ENCODE results near the gene HUNK.
A peak's percentile ranks its signal among the peaks of the same experiment; 100 is the strongest.

HUNK gene

DNA sequence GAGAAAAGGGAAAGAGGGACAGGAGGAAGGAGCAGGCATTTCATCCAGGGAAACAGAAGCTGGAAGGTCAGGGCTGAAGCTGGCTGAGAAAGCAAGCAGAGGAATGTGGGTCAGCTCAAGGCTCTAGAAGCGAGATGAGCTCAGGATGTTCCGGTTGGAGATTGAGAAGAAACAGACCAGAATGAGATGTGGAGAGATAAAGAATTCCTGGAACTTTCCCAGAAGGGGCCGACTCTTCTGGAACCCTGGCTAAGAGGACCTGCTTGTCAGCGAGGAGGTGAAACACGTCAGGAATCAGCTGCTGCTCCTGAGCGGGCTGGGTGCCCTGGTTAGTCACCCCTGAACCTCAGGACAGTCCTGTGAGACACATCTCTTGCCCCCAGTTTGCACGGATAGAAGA, 75.9 kb downstream of the HUNK start:
- DNase-seq = no peak

DNA sequence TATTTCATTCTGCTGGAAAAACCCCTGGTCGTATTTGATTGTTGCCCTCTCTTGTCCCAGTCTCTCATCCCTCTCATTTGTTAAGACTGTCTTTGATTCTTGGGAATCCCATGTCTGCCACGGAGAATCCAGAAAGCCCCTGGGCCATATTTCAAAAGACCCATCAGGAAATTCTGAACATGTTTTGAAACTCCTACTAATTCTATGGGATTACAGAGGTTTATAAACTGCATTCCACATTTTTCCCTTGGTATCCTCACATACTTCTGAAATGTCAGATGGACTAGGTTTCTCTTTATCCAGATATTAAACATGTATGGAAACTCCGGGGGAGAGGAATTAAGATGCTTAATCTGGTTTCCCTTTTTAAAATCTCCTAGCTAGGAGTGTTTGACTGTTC, 80.0 kb downstream of the HUNK start:
- DNase-seq = no peak

DNA sequence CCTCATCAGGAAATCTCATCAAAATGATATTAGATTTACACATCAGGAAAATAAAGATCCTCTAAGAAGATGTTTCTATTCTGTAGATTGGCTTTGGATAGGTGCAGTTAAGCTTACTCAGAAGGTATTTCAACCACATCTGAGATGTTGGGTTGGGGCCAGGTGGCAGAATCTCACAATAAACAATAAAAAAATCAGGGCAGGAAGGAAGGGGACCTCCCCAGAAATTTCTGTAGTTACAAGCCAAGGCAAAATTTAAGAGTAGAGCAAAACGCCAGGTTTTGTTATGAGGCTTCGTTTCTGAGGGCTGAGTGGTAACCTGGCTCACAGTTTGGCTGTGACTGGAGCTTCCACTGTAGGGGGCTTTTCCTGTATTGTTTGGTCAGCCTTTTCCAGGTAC, 84.8 kb downstream of the HUNK start:
- DNase-seq = no peak

DNA sequence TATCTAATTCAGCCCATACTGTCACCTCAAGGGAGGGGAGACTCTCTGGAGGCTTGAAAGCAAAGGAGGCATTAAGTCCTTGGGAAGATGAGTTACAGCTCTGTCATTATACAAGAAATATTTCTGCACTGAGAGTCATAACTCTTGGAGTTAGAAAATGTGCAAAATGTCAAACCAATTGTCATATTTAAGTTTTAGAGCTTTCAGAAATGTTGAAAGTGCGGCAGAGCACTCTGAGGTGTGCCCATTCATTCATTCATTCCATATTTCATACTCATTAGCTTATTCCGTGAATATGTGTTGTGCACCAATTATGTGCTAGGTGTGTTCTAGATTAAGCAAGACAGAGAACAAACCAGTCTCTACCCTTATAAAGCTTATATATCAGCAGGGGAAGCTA, 87.1 kb downstream of the HUNK start:
- no peak for DNase-seq

DNA sequence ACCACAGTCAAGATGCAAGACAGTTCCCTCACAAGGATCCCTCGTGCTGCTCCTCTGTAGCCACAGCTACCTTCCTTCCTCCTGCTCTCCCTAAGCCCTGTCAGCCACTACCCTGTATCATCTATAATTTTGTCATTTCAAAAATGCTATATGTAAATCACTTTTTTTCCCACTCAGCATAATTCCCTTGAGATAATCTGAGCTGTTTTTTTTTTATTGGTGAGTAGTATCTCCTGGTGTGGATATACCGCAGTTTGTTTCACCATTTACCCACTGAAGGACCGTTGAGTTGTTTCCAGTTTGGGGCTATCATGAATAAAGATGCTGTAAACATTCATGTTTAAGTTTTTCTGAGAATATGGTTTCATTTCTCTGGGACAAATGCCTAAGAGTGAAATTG, 88.2 kb downstream of the HUNK start:
- no peak for DNase-seq

DNA sequence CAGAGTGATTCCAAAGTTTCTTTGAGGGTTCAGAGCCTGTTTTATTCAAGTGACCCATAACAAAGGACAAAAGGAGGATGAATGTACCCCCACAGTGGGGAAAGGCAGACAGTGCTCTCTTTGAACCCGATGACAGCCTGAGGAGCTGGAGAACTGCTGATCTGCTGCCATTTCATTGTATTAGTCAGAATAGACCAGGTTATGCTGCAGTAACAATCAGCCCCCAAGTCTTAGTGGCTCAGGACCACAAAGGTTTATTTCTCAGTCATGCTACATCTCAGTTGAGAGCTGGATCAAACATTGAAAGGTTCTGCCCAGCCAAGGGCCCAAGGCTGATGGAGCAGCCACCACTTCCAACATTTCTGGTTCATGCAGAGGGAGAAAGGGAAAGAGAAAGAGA, 88.9 kb downstream of the HUNK start:
- no peak for DNase-seq

DNA sequence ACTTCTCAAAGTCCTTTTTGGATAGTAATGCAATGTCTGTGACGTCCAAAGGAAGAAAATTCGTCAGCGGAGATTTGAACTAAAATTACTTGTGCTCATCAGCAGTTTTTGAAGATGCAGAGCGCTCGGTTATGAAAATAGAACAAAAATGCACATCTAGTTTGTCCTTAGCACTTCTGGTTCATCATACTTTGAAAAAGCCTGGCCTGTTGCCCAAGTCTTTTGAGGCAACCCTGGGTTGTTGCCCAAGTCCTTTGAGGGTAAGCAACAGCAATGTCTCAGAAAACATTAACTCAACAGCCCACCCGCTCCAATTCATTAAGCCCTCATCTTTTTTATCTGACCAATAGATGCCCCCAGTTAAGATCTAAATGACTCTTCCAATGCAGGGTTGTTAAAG, 91.9 kb downstream of the HUNK start:
- no peak for DNase-seq

DNA sequence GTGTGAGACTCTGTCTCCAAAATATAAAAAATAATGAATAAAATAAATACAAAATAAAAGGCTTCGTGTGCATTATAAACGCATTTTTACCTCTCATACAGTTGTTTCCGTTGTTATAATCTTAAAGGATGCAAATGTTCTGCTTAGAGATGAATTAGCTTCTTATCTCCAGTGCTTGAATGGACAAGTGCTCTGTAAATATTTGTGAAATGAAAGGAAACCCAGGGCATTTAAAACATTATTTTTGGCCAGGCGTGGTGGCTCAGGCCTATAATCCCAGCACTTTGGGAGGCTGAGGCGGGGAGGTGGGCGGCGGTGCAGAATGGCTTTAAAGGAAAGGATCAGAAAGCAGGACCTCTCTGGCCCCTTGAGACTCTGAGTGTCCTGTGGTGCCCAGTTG, 94.5 kb downstream of the HUNK start:
- no peak for DNase-seq

DNA sequence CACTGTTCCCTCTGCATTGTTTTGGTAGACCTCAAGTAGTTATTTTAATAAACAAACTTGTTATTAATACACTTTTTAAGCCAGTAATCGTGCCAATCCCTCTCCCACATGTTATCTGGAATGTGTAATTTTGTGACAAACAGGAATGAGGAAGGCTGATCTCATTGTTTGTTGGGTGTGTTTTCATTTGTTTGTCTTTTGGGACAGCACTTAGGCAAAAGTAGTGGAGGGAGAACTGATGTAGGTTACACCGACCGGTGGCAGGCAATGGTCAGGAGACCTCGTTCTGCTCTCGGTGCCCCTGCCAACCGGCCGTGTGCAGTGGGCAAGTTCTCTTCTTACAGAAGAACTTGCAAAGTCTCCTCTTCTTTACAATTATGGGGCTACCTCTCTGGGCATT, 99.8 kb downstream of the HUNK start:
- no peak for DNase-seq

DNA sequence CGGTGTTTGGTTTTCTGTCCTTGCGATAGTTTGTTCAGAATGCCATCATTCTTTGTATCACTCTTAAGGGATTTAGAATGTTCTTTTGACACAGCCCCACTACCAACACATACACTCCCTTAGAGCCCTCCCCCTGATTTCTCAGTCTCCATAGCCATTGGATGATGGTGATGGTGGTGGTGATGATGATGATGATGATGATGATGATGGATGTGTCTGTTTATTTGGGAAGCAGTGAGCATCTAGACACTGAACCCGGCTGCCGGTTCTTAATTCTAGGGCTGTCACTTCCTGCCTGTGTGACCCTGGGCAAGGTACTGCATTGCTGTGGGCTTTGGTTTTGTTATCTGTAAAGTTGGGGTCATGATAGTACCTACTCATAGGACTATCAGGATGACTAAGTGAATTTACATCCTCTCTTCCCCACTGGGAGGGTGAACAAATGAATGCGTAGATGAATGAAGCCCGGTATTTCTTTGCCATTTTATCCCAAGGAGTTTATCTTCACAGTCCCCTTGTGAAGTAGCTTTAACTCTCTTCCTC, 100.7 kb downstream of the HUNK start:
- DNase-seq = no peak

DNA sequence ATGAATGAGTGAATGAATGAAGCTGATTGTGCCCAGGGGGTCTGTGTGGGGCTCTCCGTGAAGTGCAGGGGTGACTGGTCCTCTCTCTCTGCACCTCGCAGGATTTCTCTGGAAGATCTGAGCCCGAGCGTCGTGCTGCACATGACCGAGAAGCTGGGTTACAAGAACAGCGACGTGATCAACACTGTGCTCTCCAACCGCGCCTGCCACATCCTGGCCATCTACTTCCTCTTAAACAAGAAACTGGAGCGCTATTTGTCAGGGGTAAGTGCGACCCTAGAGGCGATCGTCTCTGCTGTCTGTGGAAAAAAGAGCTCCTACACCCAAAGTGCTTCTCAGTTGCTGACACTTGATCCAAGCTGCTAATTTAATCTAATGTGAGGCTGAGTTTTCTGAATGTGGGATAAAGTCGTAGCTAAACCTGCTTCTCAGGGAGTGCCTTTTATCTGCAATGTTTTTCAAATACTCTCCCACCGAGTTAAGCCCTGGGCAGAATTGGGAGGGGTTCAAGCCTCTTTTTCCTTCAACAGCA, 101.7 kb downstream of the HUNK start:
- peak in 5 of 56 donors; percentile 4 to 33 (median 8) for DNase-seq

DNA sequence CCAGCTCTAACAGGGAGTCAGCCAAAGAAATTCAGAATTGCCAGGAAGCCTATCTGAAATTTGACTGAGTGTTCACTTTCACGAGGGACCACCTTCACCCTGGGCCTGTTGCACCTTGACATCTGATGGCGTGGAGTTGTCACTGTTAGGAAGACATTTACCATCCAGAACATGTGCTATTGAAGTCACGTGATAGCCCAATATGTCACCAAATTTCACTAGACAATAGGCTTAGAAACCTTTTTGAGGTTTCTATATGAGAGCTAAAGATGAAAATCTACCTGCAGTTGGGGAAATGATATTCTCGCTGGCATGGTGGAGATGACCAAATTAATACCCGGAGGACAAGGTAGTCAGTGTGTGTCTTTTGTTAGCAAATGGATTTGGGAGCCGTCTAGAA, 102.7 kb downstream of the HUNK start:
- DNase-seq = no peak

DNA sequence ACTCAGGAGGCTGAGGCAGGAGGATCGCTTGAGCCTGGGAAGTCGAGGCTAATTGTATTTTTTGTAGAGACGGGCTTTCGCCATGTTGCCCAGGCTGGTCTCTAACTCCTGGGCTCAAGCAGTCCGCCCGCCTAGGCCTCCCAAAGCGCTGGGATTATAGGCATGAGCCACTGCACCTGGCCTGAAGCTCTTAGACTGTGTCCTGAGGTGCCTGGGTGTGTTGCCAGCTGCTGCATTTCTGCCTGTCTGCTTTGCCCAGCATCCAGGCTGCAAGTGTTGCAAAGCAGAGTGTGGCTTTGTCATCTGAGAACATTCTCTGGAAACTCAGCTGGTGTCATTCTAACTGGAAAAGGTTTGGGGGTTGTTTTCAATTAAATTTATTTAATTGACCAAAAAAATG, 105.0 kb downstream of the HUNK start:
- DNase-seq = no peak

DNA sequence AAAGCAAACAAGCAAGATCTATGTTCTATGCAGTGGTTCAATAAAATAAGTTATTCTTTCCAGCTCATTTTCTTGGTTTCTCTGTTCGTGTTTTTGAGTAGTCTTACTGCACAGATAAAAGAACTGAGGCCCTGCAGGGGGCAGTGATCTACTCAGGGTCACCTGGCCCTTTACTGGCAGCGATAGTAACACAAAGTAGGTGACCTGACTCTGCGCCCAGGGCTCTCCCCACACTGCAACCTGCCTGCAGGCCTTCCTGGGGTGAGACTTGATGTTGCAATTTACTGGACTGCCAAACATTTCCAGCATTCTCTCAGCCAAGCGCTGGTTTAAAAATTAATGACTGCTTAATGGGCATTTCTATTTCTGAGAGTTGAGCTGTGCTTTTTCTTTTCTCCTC, 110.3 kb downstream of the HUNK start:
- DNase-seq = no peak

DNA sequence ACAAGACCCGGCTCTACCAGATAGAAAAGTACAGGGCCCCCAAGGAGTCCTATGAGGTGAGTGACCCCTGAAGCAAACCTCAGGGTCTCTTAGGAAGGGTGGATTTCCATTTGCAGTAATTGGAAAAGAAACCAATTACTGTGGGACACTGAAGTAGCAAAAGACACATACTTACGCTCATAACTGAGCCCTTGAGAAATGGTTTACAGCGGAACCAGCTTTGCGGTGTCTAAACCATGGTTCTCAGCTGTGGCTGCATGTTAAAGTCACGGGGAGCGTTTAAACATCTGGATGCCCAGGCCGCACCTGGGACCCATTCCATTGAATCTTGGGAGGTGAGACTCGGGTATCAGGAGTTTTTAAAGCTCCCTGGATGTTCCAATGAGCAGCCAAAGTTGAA, 110.7 kb downstream of the HUNK start:
- no peak for DNase-seq

DNA sequence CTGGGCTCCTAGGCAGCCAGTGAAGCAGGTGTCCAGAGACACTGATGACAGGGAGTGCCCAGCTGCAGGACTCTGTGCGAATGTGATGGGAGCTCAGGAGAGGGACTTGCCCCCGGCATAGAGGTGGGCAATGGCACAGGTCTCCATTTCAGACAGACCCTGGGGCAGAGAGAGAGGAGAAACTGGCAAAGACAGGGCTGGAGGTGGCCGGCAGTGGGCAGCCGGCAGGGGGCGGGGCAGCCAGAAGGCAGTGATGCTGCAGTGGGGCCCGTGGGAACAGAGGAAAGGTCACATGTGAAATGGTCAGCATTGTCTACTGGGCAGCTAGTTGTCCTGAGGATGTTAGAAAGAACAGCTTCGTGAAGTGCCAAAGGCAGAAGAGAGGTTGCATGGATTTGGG, 112.6 kb downstream of the HUNK start:
- DNase-seq = no peak

DNA sequence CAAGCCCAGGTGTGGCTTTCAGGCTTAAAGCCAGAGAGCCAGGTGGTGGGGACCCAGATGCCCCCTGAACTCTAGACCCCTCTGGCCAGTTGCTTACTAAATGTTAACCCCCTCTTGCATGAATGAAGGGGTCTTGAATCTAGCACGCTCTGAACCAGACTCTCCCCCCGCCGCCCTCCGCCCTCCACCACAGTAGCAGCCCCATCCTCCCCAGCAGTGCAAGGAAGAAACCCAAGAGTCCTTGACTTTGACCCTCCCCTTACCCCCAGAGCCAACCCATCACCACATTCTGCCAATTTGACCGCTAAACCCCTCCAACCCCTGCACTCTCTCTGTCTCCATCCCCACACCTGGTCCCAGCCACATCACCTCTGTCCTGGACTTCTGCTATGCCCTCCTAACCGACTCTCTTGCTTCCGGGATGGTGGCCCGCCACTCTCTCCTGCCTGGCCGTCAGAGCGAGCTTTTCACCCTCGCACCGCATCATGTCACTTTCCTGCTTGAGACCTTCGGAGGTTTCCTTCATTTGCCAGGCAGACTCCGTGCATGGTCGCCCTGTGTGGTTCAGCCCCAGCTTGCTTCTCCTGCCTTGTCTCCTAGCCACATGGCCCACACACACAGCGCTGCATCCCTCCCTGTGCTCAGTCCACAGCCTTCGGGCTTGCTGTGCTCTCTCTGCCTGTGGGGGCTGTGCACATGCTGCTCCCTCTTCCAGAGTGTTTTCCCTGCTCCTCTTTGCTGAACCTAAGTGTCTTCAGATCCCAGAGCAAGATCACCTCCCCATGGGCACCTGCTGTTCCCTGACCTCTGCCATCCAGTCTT, 113.4 kb downstream of the HUNK start:
- DNase-seq = no peak

DNA sequence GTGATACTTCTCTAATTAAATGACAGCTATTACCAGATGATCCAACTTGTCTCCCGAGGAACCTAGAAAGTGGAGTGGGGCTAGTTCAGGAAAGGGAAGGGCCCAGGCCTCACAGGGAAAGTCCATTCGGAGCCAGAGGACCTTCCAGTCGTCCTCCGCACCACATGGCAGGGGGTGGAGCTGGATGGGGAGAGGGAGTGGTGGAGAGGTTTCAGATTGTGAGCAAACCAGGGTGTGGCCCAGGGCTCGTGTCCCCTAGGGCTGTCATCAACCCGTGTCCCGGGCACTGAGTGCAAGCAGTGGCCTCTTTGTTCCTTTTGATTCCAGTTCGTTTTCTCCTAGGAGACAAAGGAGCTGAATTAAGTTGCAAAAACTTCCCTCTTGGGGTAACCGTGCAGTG, 114.9 kb downstream of the HUNK start:
- DNase-seq = no peak

DNA sequence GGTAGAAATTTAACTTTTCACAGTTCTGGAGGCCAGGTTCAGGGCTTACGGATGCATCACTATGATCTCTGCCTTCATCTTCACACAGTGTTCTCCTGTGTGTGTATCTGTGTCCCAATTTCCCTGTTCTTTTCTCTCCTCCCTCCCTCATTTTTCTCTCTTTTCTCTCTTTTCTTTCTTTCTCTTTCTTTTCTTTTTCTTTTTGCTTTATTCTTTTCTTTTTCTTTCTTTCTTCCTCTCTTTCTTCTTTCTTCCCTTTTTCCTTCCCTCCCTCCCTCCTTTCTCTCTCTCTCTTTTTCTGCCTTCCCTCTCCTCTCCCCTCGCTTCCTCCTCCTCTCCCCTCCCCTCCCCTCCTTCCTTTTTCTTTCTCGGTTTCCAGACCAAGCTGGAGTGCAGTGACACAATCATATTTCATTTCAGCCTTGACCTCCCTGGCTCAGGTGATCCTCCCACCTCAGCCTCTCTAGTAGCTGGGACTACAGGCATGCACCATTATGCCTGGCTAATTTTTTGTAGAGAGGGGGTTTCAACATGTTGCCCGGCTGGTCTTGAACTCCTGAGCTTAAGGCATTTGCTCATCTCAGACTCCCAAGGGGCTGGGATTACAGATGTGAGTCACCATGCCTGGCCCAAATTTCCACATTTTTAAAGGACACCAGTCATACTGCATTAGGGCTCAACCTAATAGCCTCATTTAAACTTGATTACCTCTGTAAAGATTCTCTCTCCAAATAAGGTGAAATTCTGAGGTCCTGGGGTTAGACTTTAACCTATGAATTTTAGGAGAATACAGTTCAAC, 115.9 kb downstream of the HUNK start:
- DNase-seq = no peak

DNA sequence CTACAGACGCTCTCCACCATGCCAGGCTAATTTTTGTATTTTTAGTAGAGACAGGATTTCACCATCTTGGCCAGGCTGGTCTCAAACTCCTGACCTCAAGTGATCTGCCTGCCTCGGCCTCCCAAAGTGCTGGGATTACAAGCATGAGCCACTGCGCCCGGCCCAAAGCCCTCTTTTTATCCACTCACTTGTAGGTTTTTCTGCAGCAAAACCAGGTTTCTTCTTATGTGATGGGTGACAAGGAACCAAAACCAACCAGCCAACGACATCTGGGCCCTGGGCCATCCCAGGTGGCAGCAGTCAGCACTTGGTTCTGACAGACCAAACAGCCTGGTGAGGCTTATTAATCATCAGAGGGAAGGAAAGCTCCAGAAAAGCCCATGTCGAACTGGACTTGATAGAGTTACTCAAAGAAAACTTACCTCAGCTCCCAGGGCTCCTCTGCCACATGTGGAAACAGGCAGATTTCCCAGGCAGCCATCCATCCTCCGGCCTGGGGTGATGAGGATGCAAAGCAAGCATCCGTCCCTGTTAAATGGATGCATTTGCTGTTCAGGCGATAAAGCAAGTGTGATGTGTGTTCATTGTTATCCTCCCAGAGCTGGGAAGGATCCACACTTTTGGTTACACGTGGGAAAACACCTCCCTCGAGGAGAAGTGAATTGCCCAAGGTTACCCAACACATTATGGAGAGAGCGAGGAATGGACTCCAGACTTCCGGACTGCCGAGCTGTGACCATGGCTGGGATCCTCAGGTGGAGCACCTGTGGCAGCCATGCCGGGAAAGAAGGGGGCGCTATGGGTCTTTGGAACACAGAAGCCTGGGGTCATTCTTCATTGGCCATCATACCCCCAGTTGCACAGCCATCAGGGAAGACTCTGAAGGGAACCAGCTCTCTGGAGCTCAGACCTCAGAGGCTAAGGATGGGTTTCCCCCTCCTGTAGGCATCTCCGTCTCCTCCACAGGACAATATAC, 118.8 kb downstream of the HUNK start:
- DNase-seq = no peak

DNA sequence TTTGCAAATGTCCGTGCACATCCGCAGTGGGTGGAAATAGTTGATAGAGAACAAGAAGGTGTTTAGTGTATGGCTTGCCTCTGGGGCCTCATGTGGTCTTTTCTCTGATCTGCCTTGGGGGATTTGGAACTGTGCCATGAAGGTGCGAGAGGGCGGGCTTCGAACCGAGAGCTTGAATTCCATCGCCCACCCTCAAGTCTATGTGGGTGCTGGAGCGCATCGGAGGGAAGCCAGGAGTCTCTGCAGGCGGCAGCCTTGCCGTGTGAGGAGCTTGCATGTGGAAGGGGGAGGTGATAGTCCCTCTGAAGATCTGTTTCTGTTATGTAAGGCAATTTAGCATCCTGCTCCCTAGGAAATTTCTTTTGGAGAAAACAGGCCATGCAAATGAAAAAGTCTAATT, 119.6 kb downstream of the HUNK start:
- DNase-seq = peak in 15 of 56 donors; percentile 2 to 33 (median 8)

Data from nucleus accumbens (tissue), 56 donors.